MM.1S (cell line): ENCODE measurements around the gene PTGER2.

Experiments
- CTCF ChIP-seq: fragments of 300-600 bp; sonication (generic); IDR thresholded peaks from 2 replicates; pipeline ENCODE4 v1.5.1; 2016; ENCODE audit warnings: antibody characterized with exemption, low read length, mixed read lengths
- EZH2 ChIP-seq: fragments of 300-600 bp; sonication (generic); optimal IDR thresholded peaks from 2 replicates; pipeline ENCODE3; 2017; ENCODE audit warnings: low read depth, mild to moderate bottlenecking, antibody characterized with exemption, low read length, mixed read lengths

- no peak for TF ChIP-seq CTCF
- no peak for TF ChIP-seq EZH2
These were observed 15.3 kb upstream of the PTGER2 start for GRCh38 chr14:52298795-52299194.
